ENCODE measurements around the gene NELL2.

NELL2 gene

GRCh38 chr12:44709166-44709565, 166.9 kb downstream of the NELL2 start:
- TF ChIP-seq TCF12 (IDR thresholded peaks at IDR 0.05; ENCODE audit: low read depth), result no peak
- no peak for TF ChIP-seq ZBTB7A (IDR thresholded peaks at IDR 0.05; ENCODE audit: low read depth)
- no peak for TF ChIP-seq NFIC (IDR thresholded peaks at IDR 0.05)
- TF ChIP-seq USF1 (IDR thresholded peaks at IDR 0.05), result no peak
- no peak for TF ChIP-seq TAF1 (IDR thresholded peaks at IDR 0.05; ENCODE audit: low read depth)
- TF ChIP-seq, protein P1, sequence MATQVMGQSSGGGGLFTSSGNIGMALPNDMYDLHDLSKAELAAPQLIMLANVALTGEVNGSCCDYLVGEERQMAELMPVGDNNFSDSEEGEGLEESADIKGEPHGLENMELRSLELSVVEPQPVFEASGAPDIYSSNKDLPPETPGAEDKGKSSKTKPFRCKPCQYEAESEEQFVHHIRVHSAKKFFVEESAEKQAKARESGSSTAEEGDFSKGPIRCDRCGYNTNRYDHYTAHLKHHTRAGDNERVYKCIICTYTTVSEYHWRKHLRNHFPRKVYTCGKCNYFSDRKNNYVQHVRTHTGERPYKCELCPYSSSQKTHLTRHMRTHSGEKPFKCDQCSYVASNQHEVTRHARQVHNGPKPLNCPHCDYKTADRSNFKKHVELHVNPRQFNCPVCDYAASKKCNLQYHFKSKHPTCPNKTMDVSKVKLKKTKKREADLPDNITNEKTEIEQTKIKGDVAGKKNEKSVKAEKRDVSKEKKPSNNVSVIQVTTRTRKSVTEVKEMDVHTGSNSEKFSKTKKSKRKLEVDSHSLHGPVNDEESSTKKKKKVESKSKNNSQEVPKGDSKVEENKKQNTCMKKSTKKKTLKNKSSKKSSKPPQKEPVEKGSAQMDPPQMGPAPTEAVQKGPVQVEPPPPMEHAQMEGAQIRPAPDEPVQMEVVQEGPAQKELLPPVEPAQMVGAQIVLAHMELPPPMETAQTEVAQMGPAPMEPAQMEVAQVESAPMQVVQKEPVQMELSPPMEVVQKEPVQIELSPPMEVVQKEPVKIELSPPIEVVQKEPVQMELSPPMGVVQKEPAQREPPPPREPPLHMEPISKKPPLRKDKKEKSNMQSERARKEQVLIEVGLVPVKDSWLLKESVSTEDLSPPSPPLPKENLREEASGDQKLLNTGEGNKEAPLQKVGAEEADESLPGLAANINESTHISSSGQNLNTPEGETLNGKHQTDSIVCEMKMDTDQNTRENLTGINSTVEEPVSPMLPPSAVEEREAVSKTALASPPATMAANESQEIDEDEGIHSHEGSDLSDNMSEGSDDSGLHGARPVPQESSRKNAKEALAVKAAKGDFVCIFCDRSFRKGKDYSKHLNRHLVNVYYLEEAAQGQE (IDR thresholded peaks at IDR 0.05; ENCODE audit: low read depth), result no peak
- TF ChIP-seq RAD21 (IDR thresholded peaks at IDR 0.05; ENCODE audit: low read depth), result no peak
- no peak for TF ChIP-seq FOXM1 (IDR thresholded peaks at IDR 0.05; ENCODE audit: borderline replicate concordance, low read depth)
- no peak for TF ChIP-seq EP300 (IDR thresholded peaks at IDR 0.05; ENCODE audit: borderline replicate concordance)
- TF ChIP-seq TEAD4 (IDR thresholded peaks at IDR 0.05), result no peak
- TF ChIP-seq CEBPB (IDR thresholded peaks at IDR 0.05), result no peak

DNA sequence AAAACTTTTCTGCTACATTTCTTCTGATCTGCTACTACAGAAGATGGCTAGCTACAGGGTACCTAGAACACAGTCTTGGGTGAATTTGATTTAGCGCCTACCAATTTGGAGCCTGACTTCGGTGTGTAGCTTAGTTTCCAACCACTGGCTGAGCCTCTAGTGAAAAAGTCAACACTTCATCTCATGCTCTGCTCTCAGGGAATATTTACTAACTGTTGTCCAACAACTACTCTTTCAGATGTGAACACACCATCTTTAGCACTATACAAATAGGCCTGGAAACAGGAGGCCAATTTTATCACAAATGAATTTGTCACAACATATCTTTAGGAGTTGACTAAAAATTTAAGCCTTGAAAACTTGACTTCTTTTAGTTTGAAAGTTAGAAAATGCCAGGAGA, 167.9 kb downstream of the NELL2 start:
- TF ChIP-seq CREB1 (IDR thresholded peaks at IDR 0.05; ENCODE audit: low read depth) (no peak), TEAD4 (IDR thresholded peaks at IDR 0.05) (no peak), CEBPB (IDR thresholded peaks at IDR 0.05) (no peak), YY1 (IDR thresholded peaks at IDR 0.05; ENCODE audit: low read depth) (no peak), EGR1 (IDR thresholded peaks at IDR 0.05) (no peak), TAF1 (IDR thresholded peaks at IDR 0.05; ENCODE audit: low read depth) (no peak)
- TF ChIP-seq, protein P2, sequence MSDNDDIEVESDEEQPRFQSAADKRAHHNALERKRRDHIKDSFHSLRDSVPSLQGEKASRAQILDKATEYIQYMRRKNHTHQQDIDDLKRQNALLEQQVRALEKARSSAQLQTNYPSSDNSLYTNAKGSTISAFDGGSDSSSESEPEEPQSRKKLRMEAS (IDR thresholded peaks at IDR 0.05), result no peak

- no peak for TF ChIP-seq TAF1 (IDR thresholded peaks at IDR 0.05; ENCODE audit: low read depth)
- TF ChIP-seq, protein P2 (IDR thresholded peaks at IDR 0.05), result no peak
- TF ChIP-seq USF1 (IDR thresholded peaks at IDR 0.05), result no peak
- no peak for TF ChIP-seq YY1 (IDR thresholded peaks at IDR 0.05; ENCODE audit: low read depth)
- TF ChIP-seq, protein P1 (IDR thresholded peaks at IDR 0.05; ENCODE audit: low read depth), result no peak
- TF ChIP-seq TEAD4 (IDR thresholded peaks at IDR 0.05), result no peak
- no peak for TF ChIP-seq EP300 (IDR thresholded peaks at IDR 0.05; ENCODE audit: borderline replicate concordance)
- TF ChIP-seq RAD21 (IDR thresholded peaks at IDR 0.05; ENCODE audit: low read depth), result no peak
- TF ChIP-seq CEBPB (IDR thresholded peaks at IDR 0.05), result no peak
- TF ChIP-seq CREB1 (IDR thresholded peaks at IDR 0.05; ENCODE audit: low read depth), result no peak
- TF ChIP-seq EGR1 (IDR thresholded peaks at IDR 0.05), result no peak
- no peak for TF ChIP-seq ZBTB7A (IDR thresholded peaks at IDR 0.05; ENCODE audit: low read depth)
- TF ChIP-seq TCF12 (IDR thresholded peaks at IDR 0.05; ENCODE audit: low read depth), result no peak
- no peak for TF ChIP-seq FOXM1 (IDR thresholded peaks at IDR 0.05; ENCODE audit: borderline replicate concordance, low read depth)
- no peak for TF ChIP-seq NFIC (IDR thresholded peaks at IDR 0.05)
Measured at GRCh38 chr12:44703182-44703910, 172.8 kb downstream of the NELL2 start.

DNA sequence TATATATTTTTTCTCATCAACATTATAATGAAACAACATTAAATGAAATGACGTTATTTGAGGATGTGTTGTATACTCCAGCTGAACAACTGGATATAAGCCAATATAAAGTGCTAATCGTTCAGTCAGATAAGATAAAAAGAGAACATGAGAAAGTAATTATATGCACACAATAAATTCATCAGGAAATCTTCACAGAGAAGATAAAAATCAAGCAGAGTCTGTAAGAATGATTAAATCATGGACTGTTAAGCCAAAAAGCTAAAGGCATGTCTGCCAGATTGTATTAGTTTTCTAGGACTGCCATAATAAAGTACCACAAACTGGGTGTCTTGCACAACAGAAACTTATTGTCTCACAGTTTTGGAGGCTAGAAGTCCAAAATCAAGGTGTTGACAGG, 178.6 kb downstream of the NELL2 start:
- TF ChIP-seq, protein P1 (IDR thresholded peaks at IDR 0.05; ENCODE audit: low read depth), result no peak
- no peak for TF ChIP-seq CEBPB (IDR thresholded peaks at IDR 0.05)
- TF ChIP-seq TCF12 (IDR thresholded peaks at IDR 0.05; ENCODE audit: low read depth), result no peak
- no peak for TF ChIP-seq RAD21 (IDR thresholded peaks at IDR 0.05; ENCODE audit: low read depth)
- no peak for TF ChIP-seq YY1 (IDR thresholded peaks at IDR 0.05; ENCODE audit: low read depth)
- TF ChIP-seq EGR1 (IDR thresholded peaks at IDR 0.05), result no peak
- no peak for TF ChIP-seq TAF1 (IDR thresholded peaks at IDR 0.05; ENCODE audit: low read depth)
- TF ChIP-seq EP300 (IDR thresholded peaks at IDR 0.05; ENCODE audit: borderline replicate concordance), result no peak
- TF ChIP-seq CREB1 (IDR thresholded peaks at IDR 0.05; ENCODE audit: low read depth), result no peak
- TF ChIP-seq, protein P2 (IDR thresholded peaks at IDR 0.05), result no peak
- no peak for TF ChIP-seq USF1 (IDR thresholded peaks at IDR 0.05)
- TF ChIP-seq NFIC (IDR thresholded peaks at IDR 0.05), result no peak
- TF ChIP-seq ZBTB7A (IDR thresholded peaks at IDR 0.05; ENCODE audit: low read depth), result no peak
- no peak for TF ChIP-seq TEAD4 (IDR thresholded peaks at IDR 0.05)

Measured in Ishikawa (cell line).